ENCODE data around the gene FSHB. TPM values are rescaled to one million over a fixed set of nuclear protein-coding genes. Genes with fewer than 3 reads are reported as not detected.

The FSHB gene
- total RNA-seq, 1 experiment from 2014 or later, result not detected

GRCh38 chr11:30279796-30280195, 49.0 kb downstream of the FSHB start:
- no peak overlapping the region for H3K4me3 ChIP-seq (ENCODE audit: low read depth, low read length)
- Mint-ChIP-seq H3K27me3 (ENCODE audit: insufficient read depth, unreplicated experiment) (no peaks in the 10 kb centered on the region), H3K4me3 (ENCODE audit: unreplicated experiment) (no peak overlapping the region), H3K36me3 (ENCODE audit: insufficient read depth, unreplicated experiment) (no peaks in the 10 kb centered on the region), H3K9me3 (ENCODE audit: unreplicated experiment) (no peaks in the 10 kb centered on the region), H3K27ac (ENCODE audit: unreplicated experiment) (no peak overlapping the region), H3K4me1 (ENCODE audit: low read depth, unreplicated experiment) (no peaks in the 10 kb centered on the region)
- BruUV-seq (replicated peaks), result no TSS peak
- H3K9me3 ChIP-seq, result 0 out of 2 replicates have a peak, but pooled peaks cover 4% of the 10 kb centered on the region
- TF ChIP-seq CTCF (IDR thresholded peaks at IDR 0.05; ENCODE audit: insufficient read depth in 1 of 2, low read depth in 1 of 2, low read length in 1 of 2, severe bottlenecking in 1 of 2, unreplicated experiment in 1 of 2), result no peak
- no peak for DNase-seq
- no peaks in the 10 kb centered on the region for H3K4me1 ChIP-seq
- H3K36me3 ChIP-seq (ENCODE audit: control insufficient read depth, insufficient read depth, low read length), result no peaks in the 10 kb centered on the region
- CTCF ChIA-PET, result interaction anchor here (0.6 kb wide), 1 partner anchor 54 kb away, joined by 3 read pairs; no protein-coding TSS in a partner anchor
- H3K27me3 ChIP-seq (replicated peaks; ENCODE audit: control insufficient read depth, insufficient read depth, low read length), result no peaks in the 10 kb centered on the region
- intact Hi-C loops (cut with micrococcal nuclease; ENCODE audit: unreplicated experiment), result no loop called here
- POLR2A ChIA-PET, result no interaction called here

- BruUV-seq (replicated peaks), result no TSS peak
- POLR2A ChIA-PET, result no interaction called here
These were observed 50.9 kb downstream of the FSHB start for GRCh38 chr11:30281476-30282288.

GRCh38 chr11:30282289-30282631, 51.4 kb downstream of the FSHB start:
- Histone ChIP-seq H3K4me3 (ENCODE audit: low read depth, low read length) (no peak overlapping the region), H3K36me3 (ENCODE audit: control insufficient read depth, insufficient read depth, low read length) (no peaks in the 10 kb centered on the region), H3K4me1 (no peaks in the 10 kb centered on the region), H3K27me3 (replicated peaks; ENCODE audit: control insufficient read depth, insufficient read depth, low read length) (no peaks in the 10 kb centered on the region), H3K9me3 (0 out of 2 replicates have a peak, but pooled peaks cover 4% of the 10 kb centered on the region)
- BruUV-seq (replicated peaks), result no TSS peak
- ChIA-PET POLR2A (no interaction called here), CTCF (no interaction called here)
- Mint-ChIP-seq H3K27ac (ENCODE audit: unreplicated experiment) (no peak overlapping the region), H3K27me3 (ENCODE audit: insufficient read depth, unreplicated experiment) (peaks cover 2% of the 10 kb centered on the region), H3K4me1 (ENCODE audit: low read depth, unreplicated experiment) (no peaks in the 10 kb centered on the region), H3K4me3 (ENCODE audit: unreplicated experiment) (no peak overlapping the region), H3K36me3 (ENCODE audit: insufficient read depth, unreplicated experiment) (no peaks in the 10 kb centered on the region), H3K9me3 (ENCODE audit: unreplicated experiment) (no peaks in the 10 kb centered on the region)
- intact Hi-C loops (cut with micrococcal nuclease; ENCODE audit: unreplicated experiment), result no loop called here
- TF ChIP-seq CTCF (IDR thresholded peaks at IDR 0.05; ENCODE audit: insufficient read depth in 1 of 2, low read depth in 1 of 2, low read length in 1 of 2, severe bottlenecking in 1 of 2, unreplicated experiment in 1 of 2), result no peak
- no peak for DNase-seq

More at GRCh38 chr11:30281476-30282288, 50.9 kb downstream of the FSHB start:
- H3K9me3 Mint-ChIP-seq (ENCODE audit: unreplicated experiment), result no peaks in the 10 kb centered on the region
- TF ChIP-seq CTCF (IDR thresholded peaks at IDR 0.05; ENCODE audit: insufficient read depth in 1 of 2, low read depth in 1 of 2, low read length in 1 of 2, severe bottlenecking in 1 of 2, unreplicated experiment in 1 of 2), result no peak
- no peaks in the 10 kb centered on the region for H3K27me3 ChIP-seq (replicated peaks; ENCODE audit: control insufficient read depth, insufficient read depth, low read length)
- H3K36me3 ChIP-seq (ENCODE audit: control insufficient read depth, insufficient read depth, low read length), result no peaks in the 10 kb centered on the region
- H3K27ac Mint-ChIP-seq (ENCODE audit: unreplicated experiment), result no peak overlapping the region
- no peak overlapping the region for H3K4me3 ChIP-seq (ENCODE audit: low read depth, low read length)
- no peak for DNase-seq
- H3K4me1 Mint-ChIP-seq (ENCODE audit: low read depth, unreplicated experiment), result no peaks in the 10 kb centered on the region
- no peaks in the 10 kb centered on the region for H3K27me3 Mint-ChIP-seq (ENCODE audit: insufficient read depth, unreplicated experiment)
- CTCF ChIA-PET, result no interaction called here
- no peak overlapping the region for H3K4me3 Mint-ChIP-seq (ENCODE audit: unreplicated experiment)
- intact Hi-C loops (cut with micrococcal nuclease; ENCODE audit: unreplicated experiment), result no loop called here
- H3K4me1 ChIP-seq, result no peaks in the 10 kb centered on the region
- H3K36me3 Mint-ChIP-seq (ENCODE audit: insufficient read depth, unreplicated experiment), result no peaks in the 10 kb centered on the region
- 0 out of 2 replicates have a peak, but pooled peaks cover 4% of the 10 kb centered on the region for H3K9me3 ChIP-seq

Other genes starting within 250 kb of the FSHB start
- not detected in 2 replicates for gene KCNA4, start 214.0 kb upstream of the FSHB start, total RNA-seq (2022)
- gene ARL14EP, start 92.1 kb downstream of the FSHB start, total RNA-seq (2022), result 21.5 and 24.5 TPM in 2 replicates

Data from Caco-2 (cell line).